ENCODE results near the gene USP17L11.
"Not testable (repeated sequence)": the region's sequence is repeated elsewhere in the genome, so short reads cannot be mapped to it uniquely, and the experiment has no call there.

USP17L11 gene

GRCh38 chr4:9215105-9215504, at the start of gene USP17L11:
Gene USP17L11 (plus strand): TSS chr4:9215405. CDS start chr4:9215405, 0 bp downstream.
- not testable (repeated sequence) for H3K27ac Mint-ChIP-seq; H3K36me3 Mint-ChIP-seq (ENCODE audit: low read depth); H3K4me3 Mint-ChIP-seq; H3K9me3 Mint-ChIP-seq; H3K4me1 Mint-ChIP-seq; H3K27me3 Mint-ChIP-seq (ENCODE audit: low read depth, poor library complexity); DNase-seq

- not testable (repeated sequence) for H3K27ac Mint-ChIP-seq; H3K9me3 Mint-ChIP-seq; H3K27me3 Mint-ChIP-seq (ENCODE audit: low read depth, poor library complexity); H3K4me3 Mint-ChIP-seq; DNase-seq; H3K4me1 Mint-ChIP-seq; H3K36me3 Mint-ChIP-seq (ENCODE audit: low read depth)
Measured at GRCh38 chr4:9165990-9166389, 49.2 kb upstream of the USP17L11 start.

GRCh38 chr4:9169791-9170459, 45.3 kb upstream of the USP17L11 start, which contains the start of gene FAM90A26:
Gene FAM90A26 (plus strand): TSS chr4:9170409. CDS start chr4:9173173, 2,764 bp downstream.
- not testable (repeated sequence) for H3K4me1 Mint-ChIP-seq; DNase-seq; H3K9me3 Mint-ChIP-seq; H3K27me3 Mint-ChIP-seq (ENCODE audit: low read depth, poor library complexity); H3K36me3 Mint-ChIP-seq (ENCODE audit: low read depth); H3K27ac Mint-ChIP-seq; H3K4me3 Mint-ChIP-seq

GRCh38 chr4:9210357-9210756, 4.8 kb upstream of the USP17L11 start, which contains the start of gene USP17L10:
Gene USP17L10 (plus strand): TSS chr4:9210657. CDS start chr4:9210657, 0 bp downstream.
- not testable (repeated sequence) for H3K36me3 Mint-ChIP-seq (ENCODE audit: low read depth); H3K27me3 Mint-ChIP-seq (ENCODE audit: low read depth, poor library complexity); H3K9me3 Mint-ChIP-seq; H3K27ac Mint-ChIP-seq; DNase-seq; H3K4me1 Mint-ChIP-seq; H3K4me3 Mint-ChIP-seq

GRCh38 chr4:9214701-9215100, 504 bp upstream of the USP17L11 start:
- H3K27me3 Mint-ChIP-seq (ENCODE audit: low read depth, poor library complexity); H3K4me3 Mint-ChIP-seq; H3K4me1 Mint-ChIP-seq; DNase-seq; H3K36me3 Mint-ChIP-seq (ENCODE audit: low read depth); H3K27ac Mint-ChIP-seq; H3K9me3 Mint-ChIP-seq: not testable (repeated sequence)

GRCh38 chr4:9219852-9220251, 4.6 kb downstream of the USP17L11 start, which contains the start of gene USP17L12:
Gene USP17L12 (plus strand): TSS chr4:9220152. CDS start chr4:9220152, 0 bp downstream.
- H3K27me3 Mint-ChIP-seq (ENCODE audit: low read depth, poor library complexity); DNase-seq; H3K36me3 Mint-ChIP-seq (ENCODE audit: low read depth); H3K4me1 Mint-ChIP-seq; H3K27ac Mint-ChIP-seq; H3K9me3 Mint-ChIP-seq; H3K4me3 Mint-ChIP-seq: not testable (repeated sequence)

GRCh38 chr4:9224596-9224995, 9.4 kb downstream of the USP17L11 start, which contains the start of gene USP17L13:
Gene USP17L13 (plus strand): TSS chr4:9224896. CDS start chr4:9224896, 0 bp downstream.
- H3K4me1 Mint-ChIP-seq; H3K27me3 Mint-ChIP-seq (ENCODE audit: low read depth, poor library complexity); H3K27ac Mint-ChIP-seq; H3K4me3 Mint-ChIP-seq; H3K36me3 Mint-ChIP-seq (ENCODE audit: low read depth); DNase-seq; H3K9me3 Mint-ChIP-seq: not testable (repeated sequence)

- H3K4me1 Mint-ChIP-seq; H3K27ac Mint-ChIP-seq; H3K9me3 Mint-ChIP-seq; H3K27me3 Mint-ChIP-seq (ENCODE audit: low read depth, poor library complexity); H3K4me3 Mint-ChIP-seq; H3K36me3 Mint-ChIP-seq (ENCODE audit: low read depth): not testable (repeated sequence)
- peak; percentile 0 for DNase-seq
Measured at GRCh38 chr4:9230249-9230648, 15.0 kb downstream of the USP17L11 start.

- H3K4me1 Mint-ChIP-seq; H3K9me3 Mint-ChIP-seq; H3K27me3 Mint-ChIP-seq (ENCODE audit: low read depth, poor library complexity): not testable (repeated sequence)
Measured at GRCh38 chr4:9234085-9234484, 18.9 kb downstream of the USP17L11 start, which contains the start of gene USP17L15. Gene USP17L15 (plus strand): TSS chr4:9234385. CDS start chr4:9234385, 0 bp downstream.

GRCh38 chr4:9238461-9238860, 23.3 kb downstream of the USP17L11 start:
- H3K4me1 Mint-ChIP-seq; H3K9me3 Mint-ChIP-seq; H3K27ac Mint-ChIP-seq; H3K27me3 Mint-ChIP-seq (ENCODE audit: low read depth, poor library complexity); DNase-seq; H3K36me3 Mint-ChIP-seq (ENCODE audit: low read depth); H3K4me3 Mint-ChIP-seq: not testable (repeated sequence)

More at GRCh38 chr4:9234085-9234484, 18.9 kb downstream of the USP17L11 start, which contains the start of gene USP17L15:
- H3K4me3 Mint-ChIP-seq; H3K36me3 Mint-ChIP-seq (ENCODE audit: low read depth); DNase-seq; H3K27ac Mint-ChIP-seq: not testable (repeated sequence)

GRCh38 chr4:9243579-9243978, 28.4 kb downstream of the USP17L11 start, which contains the start of gene USP17L17:
Gene USP17L17 (plus strand): TSS chr4:9243879. CDS start chr4:9243879, 0 bp downstream.
- not testable (repeated sequence) for H3K36me3 Mint-ChIP-seq (ENCODE audit: low read depth); H3K4me3 Mint-ChIP-seq; H3K4me1 Mint-ChIP-seq; H3K27me3 Mint-ChIP-seq (ENCODE audit: low read depth, poor library complexity); H3K27ac Mint-ChIP-seq; H3K9me3 Mint-ChIP-seq; DNase-seq

GRCh38 chr4:9247953-9248680, 32.9 kb downstream of the USP17L11 start, which contains the start of gene USP17L18:
Gene USP17L18 (plus strand): TSS chr4:9248630. CDS start chr4:9248630, 0 bp downstream.
- H3K27ac Mint-ChIP-seq; DNase-seq; H3K27me3 Mint-ChIP-seq (ENCODE audit: low read depth, poor library complexity); H3K36me3 Mint-ChIP-seq (ENCODE audit: low read depth); H3K4me3 Mint-ChIP-seq; H3K4me1 Mint-ChIP-seq; H3K9me3 Mint-ChIP-seq: not testable (repeated sequence)

- not testable (repeated sequence) for DNase-seq; H3K4me3 Mint-ChIP-seq; H3K36me3 Mint-ChIP-seq (ENCODE audit: low read depth); H3K9me3 Mint-ChIP-seq; H3K4me1 Mint-ChIP-seq; H3K27ac Mint-ChIP-seq; H3K27me3 Mint-ChIP-seq (ENCODE audit: low read depth, poor library complexity)
Measured at GRCh38 chr4:9253078-9253477, 37.9 kb downstream of the USP17L11 start, which contains the start of gene USP17L19. Gene USP17L19 (plus strand): TSS chr4:9253378. CDS start chr4:9253378, 0 bp downstream.

- not testable (repeated sequence) for H3K4me3 Mint-ChIP-seq; H3K36me3 Mint-ChIP-seq (ENCODE audit: low read depth); H3K4me1 Mint-ChIP-seq; H3K27ac Mint-ChIP-seq; H3K27me3 Mint-ChIP-seq (ENCODE audit: low read depth, poor library complexity); DNase-seq; H3K9me3 Mint-ChIP-seq
Measured at GRCh38 chr4:9257824-9258223, 42.6 kb downstream of the USP17L11 start, which contains the start of gene USP17L20. Gene USP17L20 (plus strand): TSS chr4:9258124. CDS start chr4:9258124, 0 bp downstream.
